HepG2 (cell line): Measurements from ENCODE around the gene PRR23E. TPM values are rescaled to one million over a fixed set of nuclear protein-coding genes. Genes with fewer than 3 reads are reported as not detected.
A peak's percentile ranks its signal among the peaks of the same experiment; 100 is the strongest.

Source experiments
- ATAC-seq: fragments of 200-7000 bp; cut with Tn5 transposase; 3 replicates; pipeline ENCODE4 v1.9.1; 2020; ENCODE audit warnings: mild to moderate bottlenecking, moderate library complexity
- BruUV-seq: library from RNA; stranded (reverse); fragments of 400-500 nt; replicated peaks from 2 replicates; lab custom pipeline; 2021; lab: Mats Ljungman, UMichigan
- CTCF ChIA-PET: fragments of 300-600 bp; formaldehyde crosslinking; extraction: SDS; loops from one replicate; lab custom pipeline; 2021; ENCODE audit warnings: low total read pairs, inconsistent platforms, low intra/inter-chr PET ratio; lab: Yijun Ruan, JAX
- POLR2A ChIA-PET: fragments of 350-600 bp; sonication (Branson Sonifier 250); formaldehyde crosslinking; loops from one replicate; lab custom pipeline; 2020; ENCODE audit warnings: antibody characterized with exemption, inconsistent platforms; lab: Yijun Ruan, JAX
- DNase-seq: peaks from one replicate; pipeline ENCODE4 v3.0.0-alpha.2; 2015; ENCODE audit warnings: low spot score
- FAIRE-seq: peaks from 3 replicates; lab custom pipeline; 2011; peaks lifted over from hg19 to GRCh38; lab: Jason Lieb, UNC
- H2AFZ ChIP-seq: one replicate; pipeline ENCODE4 v1.6.1; 2011; ENCODE audit warnings: low read length, inconsistent platforms
- H3K27ac ChIP-seq: fragments of 300-600 bp; 3 replicates; pipeline ENCODE4 v1.8.0; 2011; ENCODE audit warnings: mixed run types, mild to moderate bottlenecking, mixed read lengths, low read length, inconsistent platforms; ENCODE audit not compliant: insufficient read depth; ENCODE audit errors: extremely low read length
- H3K27me3 ChIP-seq, 2 experiments: fragments of 200-600 bp in 1 of 2; 2 replicates in 1 of 2; 3 replicates in 1 of 2; pipeline versions ENCODE4 v1.6.0 to v1.8.0; 2011; ENCODE audit warnings: low read length in 2 of 2, mild to moderate bottlenecking in 2 of 2, moderate library complexity in 2 of 2, inconsistent platforms in 1 of 2; ENCODE audit not compliant: insufficient read depth in 2 of 2, control insufficient read depth in 1 of 2
- H3K36me3 ChIP-seq, 2 experiments: fragments of 200-600 bp in 1 of 2; replicated peaks in 1 of 2; 2 replicates in 1 of 2; 3 replicates in 1 of 2; pipeline versions ENCODE4 v1.5.1 to v1.8.0; 2011; ENCODE audit warnings: low read length in 2 of 2, inconsistent platforms in 1 of 2; ENCODE audit not compliant: insufficient read depth in 2 of 2, control insufficient read depth in 1 of 2
- H3K4me1 ChIP-seq: 2 replicates; pipeline ENCODE4 v1.5.1; 2012; ENCODE audit warnings: low read length, inconsistent platforms; ENCODE audit not compliant: insufficient read depth
- H3K4me2 ChIP-seq: 2 replicates; pipeline ENCODE4 v1.6.0; 2011; ENCODE audit warnings: low read depth, low read length, inconsistent platforms
- H3K4me3 ChIP-seq, 3 experiments: fragments of 200-600 bp in 1 of 3; sonication (generic), shearing (Covaris generic) in 1 of 3; replicated peaks in 1 of 3; 2 replicates each; pipeline ENCODE4 v1.5.1; 2011 to 2016; ENCODE audit warnings: low read length in 3 of 3, inconsistent platforms in 2 of 3, low read depth in 2 of 3, mild to moderate bottlenecking in 2 of 3, control low read depth in 1 of 3, mixed read lengths in 1 of 3; ENCODE audit not compliant: insufficient read depth in 1 of 3
- H3K79me2 ChIP-seq: one replicate; pipeline ENCODE4 v1.6.1; 2011; ENCODE audit warnings: low read length, inconsistent platforms; ENCODE audit not compliant: insufficient read depth
- H3K9ac ChIP-seq: 2 replicates; pipeline ENCODE4 v1.6.0; 2011; ENCODE audit warnings: mild to moderate bottlenecking, low read depth, low read length, inconsistent platforms; ENCODE audit not compliant: insufficient read depth
- H3K9me3 ChIP-seq: 2 replicates; pipeline ENCODE4 v1.5.1; 2012; ENCODE audit warnings: mild to moderate bottlenecking, low read length
- H4K20me1 ChIP-seq: 2 replicates; pipeline ENCODE4 v1.6.0; 2011; ENCODE audit warnings: inconsistent platforms, mild to moderate bottlenecking, low read length, moderate library complexity; ENCODE audit not compliant: insufficient read depth
- HIVEP1 ChIP-seq: sonication (generic); formaldehyde crosslinking; IDR thresholded peaks from 2 replicates; pipeline ENCODE4 v1.4.0; 2020; ENCODE audit warnings: mild to moderate bottlenecking, missing genetic modification reagents
- SOX6 ChIP-seq, 2 experiments: fragments of 450-650 bp in 1 of 2; sonication (generic) in 1 of 2; formaldehyde crosslinking in 1 of 2; IDR thresholded peaks; 2 replicates each; pipeline versions ENCODE4 v1.4.0 to v1.6.1; 2017 to 2020; ENCODE audit warnings: antibody characterized with exemption in 1 of 2, mild to moderate bottlenecking in 1 of 2, missing genetic modification reagents in 1 of 2
- TOE1 ChIP-seq: sonication (generic); formaldehyde crosslinking; IDR thresholded peaks from 2 replicates; pipeline ENCODE4 v1.4.0; 2020; ENCODE audit warnings: mild to moderate bottlenecking, missing genetic modification reagents
- WGBS: methylation state at CpG from one replicate; pipeline ENCODE4 v1.1.6; 2017; ENCODE audit warnings: low lambda C conversion rate; 5-methylcytosine and 5-hydroxymethylcytosine counted together
- in situ Hi-C: cut with HindIII; loops from 2 replicates; pipeline ENCODE4 v1.10.0; 2017; ENCODE audit warnings: low pct_unique_long_range_greater_than_20kb; ENCODE audit not compliant: extremely low pct_ligation_motif_present
- intact Hi-C: fragments of 100-400 bp; cut with micrococcal nuclease; formaldehyde crosslinking; loops from one replicate; pipeline ENCODE4 v1.10.0; 2022; ENCODE audit not compliant: unreplicated experiment
- polyA plus RNA-seq, 8 experiments: library from polyadenylated mRNA; depleted of rRNA in 3 of 8; stranded (reverse) in 7 of 8; unstranded in 1 of 8; fragments of >200 nt; fragmentation: Illumina TruSeq in 4 of 8; extraction: Trizol in 4 of 8; gene quantifications; 2 replicates each; pipeline versions ENCODE4 v1.2.1 to v1.2.3, GENCODE V29; 2011 to 2016; ENCODE audit warnings: low read depth in 4 of 8, missing spikeins in 1 of 8, mixed read lengths in 1 of 8; ENCODE audit not compliant: insufficient read depth in 1 of 8
- total RNA-seq, 5 experiments: library from RNA; depleted of rRNA; stranded (reverse); fragments of >200 nt; fragmentation: Illumina TruSeq; extraction: Trizol; gene quantifications; 2 replicates each; pipeline ENCODE4 v1.2.3, GENCODE V29; 2016; ENCODE audit warnings: low read depth in 1 of 5
- TF ChIP-seq, protein P1 (sequence below): sonication (generic); formaldehyde crosslinking; IDR thresholded peaks from 2 replicates; pipeline ENCODE4 v1.4.0; 2020; ENCODE audit warnings: missing genetic modification reagents

Gene PRR23E
- total and polyA plus RNA-seq, 2 of the 13 experiments (the other 11 are each of a cell fraction or from before 2014, with no cell fraction given) = not detected

- H3K4me1 ChIP-seq = no peaks in the 10 kb centered on the region
- ATAC-seq (peak; percentile 74), DNase-seq (no peak), FAIRE-seq (no peak)
- 5% methylated on average over 2 of the region's 8 CpGs for WGBS
- H3K4me2 ChIP-seq = no peak overlapping the region
- no peaks in the 10 kb centered on the region for H3K36me3 ChIP-seq
- ChIA-PET CTCF (no interaction called here), POLR2A (no interaction called here)
- in situ Hi-C loops = no loop called here
- no peaks in the 10 kb centered on the region for H4K20me1 ChIP-seq
- H3K4me3 ChIP-seq = no peak overlapping the region
- TF ChIP-seq TOE1 (CRISPR knock-in tag) = no peak
- 0 out of 2 replicates have a peak, but pooled peaks have one; percentile 21 for TF ChIP-seq HIVEP1 (CRISPR knock-in tag)
- no peaks in the 10 kb centered on the region for H3K79me2 ChIP-seq
- H2AFZ ChIP-seq = no peak overlapping the region
- no peaks in the 10 kb centered on the region; the same call in 1 of the 2 replicates for H3K9me3 ChIP-seq
- BruUV-seq = no TSS peak
- intact Hi-C loops = no loop called here
- H3K9ac ChIP-seq = no peak overlapping the region
- H3K27ac ChIP-seq = no peak overlapping the region
- H3K27me3 ChIP-seq = no peaks in the 10 kb centered on the region
Observed at GRCh38 chr3:127182848-127183714, 9.8 kb upstream of the PRR23E start.

- no peaks in the 10 kb centered on the region; the same call in 1 of the 2 replicates for H3K9me3 ChIP-seq
- intact Hi-C loops = no loop called here
- TF ChIP-seq SOX6 (IDR thresholded peaks at IDR 0.05) (no peak), SOX6 (CRISPR knock-in tag; IDR thresholded peaks at IDR 0.05) (no peak)
- TF ChIP-seq, protein P1, sequence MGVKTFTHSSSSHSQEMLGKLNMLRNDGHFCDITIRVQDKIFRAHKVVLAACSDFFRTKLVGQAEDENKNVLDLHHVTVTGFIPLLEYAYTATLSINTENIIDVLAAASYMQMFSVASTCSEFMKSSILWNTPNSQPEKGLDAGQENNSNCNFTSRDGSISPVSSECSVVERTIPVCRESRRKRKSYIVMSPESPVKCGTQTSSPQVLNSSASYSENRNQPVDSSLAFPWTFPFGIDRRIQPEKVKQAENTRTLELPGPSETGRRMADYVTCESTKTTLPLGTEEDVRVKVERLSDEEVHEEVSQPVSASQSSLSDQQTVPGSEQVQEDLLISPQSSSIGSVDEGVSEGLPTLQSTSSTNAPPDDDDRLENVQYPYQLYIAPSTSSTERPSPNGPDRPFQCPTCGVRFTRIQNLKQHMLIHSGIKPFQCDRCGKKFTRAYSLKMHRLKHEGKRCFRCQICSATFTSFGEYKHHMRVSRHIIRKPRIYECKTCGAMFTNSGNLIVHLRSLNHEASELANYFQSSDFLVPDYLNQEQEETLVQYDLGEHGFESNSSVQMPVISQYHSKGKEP = no peak
- TF ChIP-seq, all 625 proteins: peak for 0
- no peaks in the 10 kb centered on the region for H3K27me3 ChIP-seq
- no peak for ATAC-seq
- H3K36me3 ChIP-seq = no peaks in the 10 kb centered on the region
- no peak for DNase-seq
- H4K20me1 ChIP-seq = no peaks in the 10 kb centered on the region
- ChIA-PET POLR2A (no interaction called here), CTCF (no interaction called here)
- H3K4me3 ChIP-seq = no peak overlapping the region
- no TSS peak for BruUV-seq
- no peaks in the 10 kb centered on the region for H3K4me1 ChIP-seq
- H3K79me2 ChIP-seq = no peaks in the 10 kb centered on the region
- no peak for FAIRE-seq
- no peak overlapping the region for H3K9ac ChIP-seq
- H3K27ac ChIP-seq = no peak overlapping the region
- H2AFZ ChIP-seq = no peak overlapping the region
- 50% methylated on average over 12 of the region's 23 CpGs for WGBS
- in situ Hi-C loops = no loop called here
- no peak overlapping the region for H3K4me2 ChIP-seq
Observed at GRCh38 chr3:127183931-127184869, 8.7 kb upstream of the PRR23E start.
